ENCODE data around the gene AOX1. TPM values are rescaled to one million over a fixed set of nuclear protein-coding genes. Genes with fewer than 3 reads are reported as not detected.

AOX1 gene
- total RNA-seq (2013; cell fraction: nucleolus; rRNA removed): 0.56 TPM in 1 of 2 replicates, not detected in the other
- total RNA-seq (2014; rRNA removed) (0.05 and 0.34 TPM in 2 replicates), total RNA-seq (2014; rRNA removed; fragmentation: Illumina TruSeq; extraction: Trizol) (not detected in 2 replicates), total RNA-seq (2021) (0.56 and 0.80 TPM in 2 replicates), polyA plus RNA-seq (2011; rRNA removed) (0.03 TPM in 1 of 2 replicates, not detected in the other), polyA plus RNA-seq (2014; fragmentation: Illumina TruSeq; extraction: Trizol) (not detected in 2 replicates), polyA plus RNA-seq (2014; fragmentation: Nextera tagmentation; extraction: Ambion mirVana) (not detected), polyA plus RNA-seq (2014; rRNA removed) (0.04 TPM in 1 of 2 replicates, not detected in the other), polyA plus RNA-seq (2016; fragmentation: Nextera tagmentation; extraction: Ambion mirVana) (not detected), polyA minus RNA-seq (2011; rRNA and poly(A)+ RNA removed) (1.8 TPM in 1 of 2 replicates, not detected in the other), Bru-seq, nascent RNA (percentile 19 among the genes with signal in this experiment), BruChase-seq, experiment 1, labeled RNA remaining after a 6-hour chase (percentile 23 among the genes with signal in this experiment), BruChase-seq, experiment 2, labeled RNA remaining after a 2-hour chase (percentile 30 among the genes with signal in this experiment)
- polyA plus RNA-seq (2011; ENCODE audit: low read depth): not detected
- not detected in 2 replicates for polyA plus RNA-seq (2011; cell fraction: cytosol; rRNA removed)
- 0.25 and 0.30 TPM in 2 replicates for polyA plus RNA-seq (2011; cell fraction: nucleus; rRNA removed)
- polyA plus RNA-seq (2012): 0.14 TPM in 1 of 2 replicates, not detected in the other
- polyA minus RNA-seq (2011; cell fraction: cytosol; rRNA and poly(A)+ RNA removed): not detected in 2 replicates
- 0.24 and 0.29 TPM in 2 replicates for polyA minus RNA-seq (2011; cell fraction: nucleus; rRNA and poly(A)+ RNA removed)
- long read RNA-seq, experiment 1: 0 reads
- long read RNA-seq, experiment 2: 0 reads

DNA sequence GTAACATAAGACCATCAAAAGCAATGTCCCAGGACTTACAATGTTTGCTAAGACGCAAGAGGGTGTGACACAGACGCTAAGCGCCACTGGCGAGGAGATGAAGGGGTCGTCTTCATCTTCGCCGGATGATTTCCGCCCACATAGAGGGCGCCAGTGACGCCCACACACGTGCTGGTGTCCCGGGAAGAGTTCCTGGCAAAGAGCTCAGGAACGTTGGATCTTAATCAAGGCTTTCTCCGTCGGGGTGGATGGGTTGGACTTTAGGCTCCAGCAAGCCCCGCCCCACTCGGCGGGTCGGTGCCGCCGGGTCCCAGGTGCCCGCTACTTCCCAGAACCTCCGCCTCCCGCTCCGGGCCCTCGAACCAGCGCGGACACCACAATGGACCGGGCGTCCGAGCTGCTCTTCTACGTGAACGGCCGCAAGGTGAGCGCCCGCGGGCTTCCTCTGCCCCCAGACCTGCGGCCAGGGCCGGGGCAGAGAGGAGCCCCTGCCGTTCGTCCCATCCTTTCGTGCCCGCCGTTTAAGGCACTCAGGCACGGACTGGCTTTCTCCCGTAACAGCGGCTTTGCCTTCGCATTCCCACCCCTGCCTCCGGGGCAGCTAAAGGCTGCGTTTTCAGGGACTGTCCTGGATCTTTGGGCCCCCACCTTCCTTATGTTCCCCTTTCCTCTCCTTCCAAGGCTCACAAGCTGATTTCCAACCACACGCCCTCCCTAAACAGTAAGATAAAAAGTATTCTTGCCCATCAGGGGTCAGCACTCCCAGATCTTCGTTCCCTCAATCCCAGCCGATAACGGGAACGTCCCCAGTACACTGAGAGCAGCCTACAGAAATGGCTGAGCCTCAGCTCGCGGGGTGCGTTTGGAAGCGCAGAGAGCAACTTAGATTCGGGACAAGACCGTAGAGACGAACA is at the start of gene AOX1:
Gene AOX1 (plus strand): TSS at position 285 of the 914 bp plus-strand sequence. CDS start 95 bp downstream, at position 380.
- ATAC-seq: peak; percentile 48
- H3K79me2 ChIP-seq (ENCODE audit: control insufficient read depth, insufficient read depth, low read length): no peaks in the 10 kb centered on the region
- no peak for FAIRE-seq
- WGBS (ENCODE audit: insufficient coverage, insufficient replicate concordance, low lambda C conversion rate, missing lambda C conversion rate): 29% methylated on average over 59 of the region's 62 CpGs
- H3K9me3 ChIP-seq (replicated peaks; ENCODE audit: control insufficient read depth, insufficient read depth, low read length): no peaks in the 10 kb centered on the region
- SMC1A ChIA-PET (ENCODE audit: uncharacterized antibody, unreplicated experiment): interaction anchor here (1.4 kb wide), 1 partner anchor 18 kb away, joined by 4 read pairs; no protein-coding TSS in a partner anchor
- H3K4me1 ChIP-seq (ENCODE audit: control insufficient read depth, insufficient read depth, low read length): peaks cover 6% of the 10 kb centered on the region; the same call in 1 of the 2 replicates
- no peaks in the 10 kb centered on the region for H3K27me3 ChIP-seq (replicated peaks in 1 of 2; ENCODE audit: control insufficient read depth in 2 of 2, insufficient read depth in 2 of 2, low read length in 1 of 2)
- in situ Hi-C loops (cut with MboI): no loop called here
- intact Hi-C loops (cut with micrococcal nuclease; ENCODE audit: unreplicated experiment): no loop called here
- no peaks in the 10 kb centered on the region for H4K20me1 ChIP-seq (ENCODE audit: control insufficient read depth, insufficient read depth)
- no peaks in the 10 kb centered on the region; a peak in 1 of 4 replicates for H3K36me3 ChIP-seq (ENCODE audit: control insufficient read depth in 2 of 2, insufficient read depth in 2 of 2, low read length in 1 of 2)
- CTCF ChIA-PET: interaction anchor here (1.0 kb wide), 2 partner anchors 10 to 127 kb away, joined by 3 to 4 read pairs; no protein-coding TSS in a partner anchor
- H3K27ac ChIP-seq (ENCODE audit: control insufficient read depth, insufficient read depth): no peak within 1 kb of the TSS
- POLR2A ChIA-PET: no interaction called here
- H3K4me2 ChIP-seq (ENCODE audit: control insufficient read depth, insufficient read depth): peak within 1 kb of the TSS; percentile 81
- RAD21 ChIA-PET (ENCODE audit: unreplicated experiment): no interaction called here
- BruUV-seq (replicated peaks): no TSS peak
- peak within 1 kb of the TSS; percentile 42 for H2AFZ ChIP-seq (ENCODE audit: control insufficient read depth, low read depth, low read length)
- H3K9ac ChIP-seq (ENCODE audit: control insufficient read depth, insufficient read depth, low read length): no peak within 1 kb of the TSS
- no peak for DNase-seq (ENCODE audit: low read depth, low spot score)
- peak within 1 kb of the TSS; percentile 45 for H3K4me3 ChIP-seq
- TF ChIP-seq POLR2A (IDR thresholded peaks at IDR 0.05; ENCODE audit: low read depth, low read length): no peak
- TF ChIP-seq ATF7 (IDR thresholded peaks at IDR 0.05; ENCODE audit: low read depth): no peak
- TF ChIP-seq IKZF1 (conservative IDR thresholded peaks at IDR 0.05): no peak
- peak in 1 of 2 experiments; percentile 40; a peak in 1 of 3 replicates for TF ChIP-seq EGR1 (IDR thresholded peaks at IDR 0.05; ENCODE audit: borderline replicate concordance in 1 of 2, low read depth in 2 of 2, low read length in 2 of 2)

All from GM12878 (cell line).